Body of pancreas (tissue), 4 donors: ENCODE measurements around the gene AP1S2.

Experiments
- POLR2A ChIP-seq, 3 donors: fragments of 450-650 bp; IDR thresholded peaks; one replicate each; pipeline ENCODE4 v1.6.1; 2016; ENCODE audit warnings: antibody characterized with exemption in 3 of 3, mild to moderate bottlenecking in 2 of 3
- TF ChIP-seq, protein P1 (sequence below), 7 experiments: fragments of 450-650 bp in 4 of 7; fragments of 200-600 bp in 3 of 7; sonication (generic) in 3 of 7; IDR thresholded peaks; one replicate each; pipeline ENCODE4 v1.5.1; 2016 to 2019; ENCODE audit warnings: antibody characterized with exemption in 7 of 7

DNA sequence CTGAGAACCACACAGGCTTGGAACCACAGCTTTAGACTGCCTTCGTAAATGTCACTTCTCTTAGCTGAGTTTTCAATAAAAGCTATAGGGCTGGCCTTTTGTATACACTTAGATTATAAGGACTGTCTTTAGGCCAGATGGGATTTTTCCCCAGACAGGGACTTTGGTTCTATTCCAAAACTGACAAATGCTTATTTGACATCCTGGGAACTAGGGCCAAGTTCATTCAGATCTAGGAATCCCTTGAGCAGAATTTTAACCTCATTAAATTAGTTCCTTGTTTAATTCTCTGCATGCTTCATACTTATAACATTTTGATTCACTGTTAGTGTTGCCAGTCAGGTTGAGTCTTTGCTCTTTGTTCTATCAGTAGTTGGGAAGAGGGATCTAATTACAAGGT is 41.2 kb downstream of the AP1S2 start:
- no peak for TF ChIP-seq POLR2A (IDR thresholded peaks at IDR 0.05)
- TF ChIP-seq, protein P1, sequence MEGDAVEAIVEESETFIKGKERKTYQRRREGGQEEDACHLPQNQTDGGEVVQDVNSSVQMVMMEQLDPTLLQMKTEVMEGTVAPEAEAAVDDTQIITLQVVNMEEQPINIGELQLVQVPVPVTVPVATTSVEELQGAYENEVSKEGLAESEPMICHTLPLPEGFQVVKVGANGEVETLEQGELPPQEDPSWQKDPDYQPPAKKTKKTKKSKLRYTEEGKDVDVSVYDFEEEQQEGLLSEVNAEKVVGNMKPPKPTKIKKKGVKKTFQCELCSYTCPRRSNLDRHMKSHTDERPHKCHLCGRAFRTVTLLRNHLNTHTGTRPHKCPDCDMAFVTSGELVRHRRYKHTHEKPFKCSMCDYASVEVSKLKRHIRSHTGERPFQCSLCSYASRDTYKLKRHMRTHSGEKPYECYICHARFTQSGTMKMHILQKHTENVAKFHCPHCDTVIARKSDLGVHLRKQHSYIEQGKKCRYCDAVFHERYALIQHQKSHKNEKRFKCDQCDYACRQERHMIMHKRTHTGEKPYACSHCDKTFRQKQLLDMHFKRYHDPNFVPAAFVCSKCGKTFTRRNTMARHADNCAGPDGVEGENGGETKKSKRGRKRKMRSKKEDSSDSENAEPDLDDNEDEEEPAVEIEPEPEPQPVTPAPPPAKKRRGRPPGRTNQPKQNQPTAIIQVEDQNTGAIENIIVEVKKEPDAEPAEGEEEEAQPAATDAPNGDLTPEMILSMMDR (IDR thresholded peaks at IDR 0.05): no peak
